ENCODE results near the gene ITIH1. TPM values are rescaled to one million over a fixed set of nuclear protein-coding genes. Genes with fewer than 3 reads are reported as not detected.

The ITIH1 gene
- total RNA-seq, 1 experiment from 2014 or later: not detected

DNA sequence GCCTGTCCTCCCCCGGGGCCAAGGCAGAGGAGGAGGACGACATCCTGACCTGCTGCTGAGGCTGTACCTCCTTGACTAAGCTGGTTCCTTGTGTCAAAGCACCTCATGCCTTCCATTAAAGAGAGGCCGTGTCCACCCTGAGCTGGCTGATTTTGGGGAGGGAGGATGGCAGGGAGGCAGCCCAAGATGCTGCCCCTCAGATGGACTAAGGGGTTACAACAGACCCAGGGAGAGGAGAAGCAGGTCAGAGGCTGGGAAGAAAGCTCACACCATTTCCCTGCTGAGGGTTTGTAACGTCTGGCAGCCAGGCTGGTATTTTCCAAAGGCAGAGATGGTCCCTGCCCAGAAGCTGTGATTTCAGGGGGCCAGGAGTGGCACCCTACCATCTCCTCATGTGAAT lies 14.5 kb downstream of the ITIH1 start:
- Histone ChIP-seq H3K9me2 (replicated peaks; ENCODE audit: low read length) (no peaks in the 10 kb centered on the region), H3K27ac (ENCODE audit: low read length) (no peak overlapping the region), H3K4me2 (ENCODE audit: low read length) (no peak overlapping the region), H3K4me1 (ENCODE audit: insufficient read depth, low read length) (no peaks in the 10 kb centered on the region), H3K36me3 (ENCODE audit: low read depth, low read length) (no peaks in the 10 kb centered on the region), H3K9ac (ENCODE audit: low read length) (no peak overlapping the region), H3K27me3 (ENCODE audit: low read length) (no peaks in the 10 kb centered on the region), H3K9me3 (ENCODE audit: low read length) (no peaks in the 10 kb centered on the region), H4K20me1 (ENCODE audit: low read length) (no peaks in the 10 kb centered on the region), H3F3A (ENCODE audit: low read length, unreplicated experiment) (no peaks in the 10 kb centered on the region), H3K79me2 (ENCODE audit: low read length) (no peaks in the 10 kb centered on the region), H3K4me3 (ENCODE audit: low read length) (no peak overlapping the region), H2AFZ (ENCODE audit: low read length) (no peak overlapping the region)
- ChIA-PET POLR2A (ENCODE audit: unreplicated experiment) (no interaction called here), CTCF (no interaction called here)
- TF ChIP-seq, protein P1, sequence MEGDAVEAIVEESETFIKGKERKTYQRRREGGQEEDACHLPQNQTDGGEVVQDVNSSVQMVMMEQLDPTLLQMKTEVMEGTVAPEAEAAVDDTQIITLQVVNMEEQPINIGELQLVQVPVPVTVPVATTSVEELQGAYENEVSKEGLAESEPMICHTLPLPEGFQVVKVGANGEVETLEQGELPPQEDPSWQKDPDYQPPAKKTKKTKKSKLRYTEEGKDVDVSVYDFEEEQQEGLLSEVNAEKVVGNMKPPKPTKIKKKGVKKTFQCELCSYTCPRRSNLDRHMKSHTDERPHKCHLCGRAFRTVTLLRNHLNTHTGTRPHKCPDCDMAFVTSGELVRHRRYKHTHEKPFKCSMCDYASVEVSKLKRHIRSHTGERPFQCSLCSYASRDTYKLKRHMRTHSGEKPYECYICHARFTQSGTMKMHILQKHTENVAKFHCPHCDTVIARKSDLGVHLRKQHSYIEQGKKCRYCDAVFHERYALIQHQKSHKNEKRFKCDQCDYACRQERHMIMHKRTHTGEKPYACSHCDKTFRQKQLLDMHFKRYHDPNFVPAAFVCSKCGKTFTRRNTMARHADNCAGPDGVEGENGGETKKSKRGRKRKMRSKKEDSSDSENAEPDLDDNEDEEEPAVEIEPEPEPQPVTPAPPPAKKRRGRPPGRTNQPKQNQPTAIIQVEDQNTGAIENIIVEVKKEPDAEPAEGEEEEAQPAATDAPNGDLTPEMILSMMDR (conservative IDR thresholded peaks at IDR 0.05; ENCODE audit: low read depth, low read length): no peak
- no peak for TF ChIP-seq EZH2 (IDR thresholded peaks at IDR 0.05; ENCODE audit: low read length, unreplicated experiment)
- no peak for TF ChIP-seq EZH2phosphoT487 (IDR thresholded peaks at IDR 0.05; ENCODE audit: borderline replicate concordance, low read length)
- intact Hi-C loops (cut with micrococcal nuclease): no loop called here
- no peak for DNase-seq
- ATAC-seq: no peak
- BruUV-seq (replicated peaks): no TSS peak

DNA sequence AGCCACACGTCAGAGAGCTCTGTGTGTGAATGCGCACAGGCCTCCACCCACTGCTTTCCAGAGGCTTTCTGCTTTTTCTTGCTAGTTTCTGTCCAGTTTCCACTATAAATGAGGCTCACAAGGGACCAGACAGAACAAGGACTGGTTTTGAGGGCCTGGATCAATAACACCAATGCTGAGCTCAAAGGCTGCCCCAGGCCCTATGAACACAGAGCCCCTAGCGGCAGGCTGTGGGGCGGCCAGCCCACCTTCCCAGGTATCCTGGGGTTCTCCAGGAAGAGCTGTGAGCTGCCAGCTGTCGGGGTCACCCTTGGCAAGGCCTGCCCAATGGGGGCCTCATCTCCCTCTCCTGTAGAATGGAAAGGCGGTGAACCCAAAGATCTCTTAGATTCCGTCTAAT lies 15.0 kb downstream of the ITIH1 start:
- CTCF ChIA-PET: no interaction called here
- Histone ChIP-seq H3K79me2 (ENCODE audit: low read length) (no peaks in the 10 kb centered on the region), H4K20me1 (ENCODE audit: low read length) (no peaks in the 10 kb centered on the region), H3K4me1 (ENCODE audit: insufficient read depth, low read length) (no peaks in the 10 kb centered on the region), H3K36me3 (ENCODE audit: low read depth, low read length) (no peaks in the 10 kb centered on the region), H3K27ac (ENCODE audit: low read length) (no peak overlapping the region), H3K9ac (ENCODE audit: low read length) (no peak overlapping the region), H3K9me3 (ENCODE audit: low read length) (no peaks in the 10 kb centered on the region), H3F3A (ENCODE audit: low read length, unreplicated experiment) (no peaks in the 10 kb centered on the region), H2AFZ (ENCODE audit: low read length) (no peak overlapping the region), H3K27me3 (ENCODE audit: low read length) (no peaks in the 10 kb centered on the region), H3K4me3 (ENCODE audit: low read length) (no peak overlapping the region), H3K4me2 (ENCODE audit: low read length) (no peak overlapping the region), H3K9me2 (replicated peaks; ENCODE audit: low read length) (no peaks in the 10 kb centered on the region)
- no TSS peak for BruUV-seq (replicated peaks)
- no peak for TF ChIP-seq EZH2 (IDR thresholded peaks at IDR 0.05; ENCODE audit: low read length, unreplicated experiment)
- TF ChIP-seq, protein P1 (conservative IDR thresholded peaks at IDR 0.05; ENCODE audit: low read depth, low read length): peak; percentile 14; the same call in 1 of the 2 replicates
- POLR2A ChIA-PET (ENCODE audit: unreplicated experiment): interaction anchor here (0.6 kb wide), 1 partner anchor 29 kb away, joined by 3 read pairs; no protein-coding TSS in a partner anchor
- no peak for ATAC-seq
- no peak for DNase-seq
- intact Hi-C loops (cut with micrococcal nuclease): no loop called here

DNA sequence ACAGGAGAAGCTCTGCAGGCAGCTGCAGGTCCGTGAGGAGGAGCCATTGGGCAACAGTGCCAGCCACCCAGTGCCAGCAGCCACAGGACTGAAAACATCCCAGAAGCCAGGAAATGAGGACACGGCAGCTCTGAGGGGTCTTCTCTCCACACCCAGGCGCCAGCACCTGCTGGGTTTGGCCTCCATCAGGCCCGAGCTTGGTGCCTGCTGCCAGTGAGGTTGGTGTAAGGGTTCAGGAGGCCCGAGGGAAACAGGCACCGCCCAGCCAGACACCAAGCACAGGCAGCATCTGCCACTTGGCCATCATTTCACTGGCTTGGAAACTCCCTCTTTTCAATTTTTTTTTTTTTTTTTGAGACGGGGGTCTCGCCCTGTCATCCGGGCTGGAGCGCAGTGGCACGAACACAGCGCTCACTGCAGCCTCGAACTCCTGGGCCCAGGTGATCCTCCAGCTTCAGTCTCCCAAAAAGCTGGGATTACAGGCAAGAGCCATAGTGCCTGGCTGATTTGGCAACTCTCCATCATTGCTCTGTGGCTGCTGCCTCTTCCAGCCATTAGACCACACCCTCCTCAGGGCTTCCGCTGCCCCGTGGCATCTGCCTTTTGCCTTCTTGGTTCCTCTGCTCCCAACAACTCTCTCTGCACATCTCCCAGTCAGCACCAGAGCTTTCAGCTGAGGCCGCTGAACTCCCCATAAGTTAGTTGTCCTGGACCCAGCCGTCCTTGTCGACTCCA lies 15.7 kb downstream of the ITIH1 start:
- no peaks in the 10 kb centered on the region for H4K20me1 ChIP-seq (ENCODE audit: low read length)
- ChIA-PET POLR2A (ENCODE audit: unreplicated experiment) (interaction anchor here (0.6 kb wide), 1 partner anchor 28 kb away, joined by 3 read pairs; no protein-coding TSS in a partner anchor), CTCF (no interaction called here)
- H3K36me3 ChIP-seq (ENCODE audit: low read depth, low read length): no peaks in the 10 kb centered on the region
- H3K4me1 ChIP-seq (ENCODE audit: insufficient read depth, low read length): no peaks in the 10 kb centered on the region
- intact Hi-C loops (cut with micrococcal nuclease): no loop called here
- ATAC-seq (no peak), DNase-seq (peak; percentile 19)
- TF ChIP-seq EZH2phosphoT487 (IDR thresholded peaks at IDR 0.05; ENCODE audit: borderline replicate concordance, low read length): no peak
- no peak for TF ChIP-seq EZH2 (IDR thresholded peaks at IDR 0.05; ENCODE audit: low read length, unreplicated experiment)
- TF ChIP-seq, protein P1 (conservative IDR thresholded peaks at IDR 0.05; ENCODE audit: low read depth, low read length): no peak
- H3K4me3 ChIP-seq (ENCODE audit: low read length): no peak overlapping the region
- no peaks in the 10 kb centered on the region for H3K27me3 ChIP-seq (ENCODE audit: low read length)
- no peaks in the 10 kb centered on the region for H3K9me3 ChIP-seq (ENCODE audit: low read length)
- no peak overlapping the region for H3K27ac ChIP-seq (ENCODE audit: low read length)
- no peak overlapping the region for H3K4me2 ChIP-seq (ENCODE audit: low read length)
- BruUV-seq (replicated peaks): no TSS peak
- H3K9me2 ChIP-seq (replicated peaks; ENCODE audit: low read length): no peaks in the 10 kb centered on the region
- no peak overlapping the region for H2AFZ ChIP-seq (ENCODE audit: low read length)
- H3F3A ChIP-seq (ENCODE audit: low read length, unreplicated experiment): no peaks in the 10 kb centered on the region
- H3K79me2 ChIP-seq (ENCODE audit: low read length): no peaks in the 10 kb centered on the region
- H3K9ac ChIP-seq (ENCODE audit: low read length): no peak overlapping the region

Measured in PC-3 (cell line).